T1000 (cell line): ENCODE results near the gene ABLIM1.

ENCODE experiments used
- DNase-seq: peaks from one replicate; lab custom pipeline; 2025; ENCODE audit warnings: mixed read lengths; lab: John Stamatoyannopoulos, UW

Gene ABLIM1

GRCh38 chr10:114581071-114581470, 77.0 kb downstream of the ABLIM1 start:
- DNase-seq: no peak

DNA sequence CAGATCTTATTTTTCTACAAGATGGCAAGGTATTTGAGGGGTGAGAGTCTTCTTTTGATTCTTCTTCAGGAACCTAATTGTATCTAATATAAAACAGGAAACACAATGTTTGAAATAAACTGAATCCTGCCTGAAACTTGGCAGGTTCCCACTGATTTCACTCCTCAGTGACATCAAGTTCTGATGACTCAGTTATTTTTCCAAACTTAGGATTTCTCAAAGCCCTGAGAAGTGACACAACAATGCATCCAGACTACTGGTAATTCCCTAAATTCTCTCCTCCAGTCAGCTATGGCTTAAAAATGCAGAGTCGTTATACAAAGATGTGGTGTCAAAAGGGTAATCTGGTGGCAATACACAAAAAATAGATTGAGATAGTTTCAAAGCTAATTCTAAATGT, 80.9 kb downstream of the ABLIM1 start:
- DNase-seq: no peak

- DNase-seq: no peak
Observed at GRCh38 chr10:114576716-114577115, 81.4 kb downstream of the ABLIM1 start.

- no peak for DNase-seq
Observed at GRCh38 chr10:114576132-114576487, 82.0 kb downstream of the ABLIM1 start.

- DNase-seq: no peak
Observed at GRCh38 chr10:114575417-114576131, 82.5 kb downstream of the ABLIM1 start.

- no peak for DNase-seq
Observed at GRCh38 chr10:114573330-114574045, 84.6 kb downstream of the ABLIM1 start.

- no peak for DNase-seq
Observed at GRCh38 chr10:114571316-114571999, 86.6 kb downstream of the ABLIM1 start.

DNA sequence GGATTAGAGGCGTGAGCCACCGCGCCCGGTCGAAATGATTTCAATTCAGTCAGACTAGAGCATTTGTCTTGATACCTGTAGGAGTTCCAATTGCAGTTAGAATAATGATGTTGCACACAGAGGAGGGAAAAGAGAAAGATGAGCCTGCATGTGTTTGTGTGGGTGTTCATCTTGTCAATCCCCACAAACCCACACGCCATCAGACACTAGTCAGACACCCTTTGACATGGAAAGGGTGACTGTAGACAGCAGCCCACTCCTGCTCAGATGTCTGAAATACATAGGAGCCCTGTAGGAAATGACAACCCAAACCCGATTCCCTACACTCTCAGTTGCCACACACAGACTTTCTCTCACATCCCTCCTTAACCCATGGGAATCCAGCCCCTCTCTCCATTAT, 92.0 kb downstream of the ABLIM1 start:
- no peak for DNase-seq

DNA sequence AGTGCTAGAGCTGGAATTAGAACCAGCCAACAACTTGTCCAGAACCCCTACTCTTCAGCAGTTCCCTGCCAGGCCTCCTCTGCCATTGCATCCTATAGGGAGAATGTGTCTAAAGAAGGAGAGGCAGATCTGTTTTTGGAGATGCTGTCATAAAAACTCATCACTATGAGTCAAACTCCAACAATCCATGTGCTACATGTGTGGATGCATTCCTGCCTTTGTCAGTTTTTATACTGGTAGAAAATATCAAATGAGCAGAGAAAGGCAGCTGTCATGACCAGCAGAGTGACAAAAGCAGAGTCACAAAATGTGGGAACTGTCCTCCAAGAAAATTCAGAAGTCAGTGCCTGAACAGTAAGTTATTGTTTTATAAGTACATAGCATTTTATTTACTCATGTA, 93.0 kb downstream of the ABLIM1 start:
- DNase-seq: no peak

DNA sequence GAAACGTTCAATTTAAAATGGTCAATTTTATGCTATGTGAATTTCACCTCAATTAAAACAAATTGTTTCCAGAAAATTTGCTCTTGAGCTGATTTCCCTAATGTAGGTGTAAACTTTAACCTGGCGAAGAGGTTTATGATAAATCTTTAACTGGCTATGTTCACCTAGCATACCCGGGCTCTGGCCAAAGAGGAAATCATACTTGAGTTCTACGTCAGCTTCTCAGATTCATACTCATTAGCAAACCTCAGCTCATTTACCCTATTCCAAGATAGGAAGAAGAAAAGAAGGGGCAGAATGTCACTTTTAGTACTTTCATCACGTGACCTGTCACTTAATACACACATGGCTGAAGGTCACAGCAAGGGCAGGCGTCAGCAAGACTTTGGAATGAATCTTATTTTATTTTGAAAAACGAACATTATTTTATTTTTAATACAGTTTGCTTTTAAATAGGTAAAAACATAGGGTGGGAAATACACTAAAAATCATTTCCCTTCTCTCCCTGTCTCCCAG, 97.0 kb downstream of the ABLIM1 start:
- DNase-seq: no peak

GRCh38 chr10:114560144-114560543, 97.9 kb downstream of the ABLIM1 start:
- DNase-seq: no peak

- DNase-seq: no peak
Observed at GRCh38 chr10:114559636-114560035, 98.4 kb downstream of the ABLIM1 start.

DNA sequence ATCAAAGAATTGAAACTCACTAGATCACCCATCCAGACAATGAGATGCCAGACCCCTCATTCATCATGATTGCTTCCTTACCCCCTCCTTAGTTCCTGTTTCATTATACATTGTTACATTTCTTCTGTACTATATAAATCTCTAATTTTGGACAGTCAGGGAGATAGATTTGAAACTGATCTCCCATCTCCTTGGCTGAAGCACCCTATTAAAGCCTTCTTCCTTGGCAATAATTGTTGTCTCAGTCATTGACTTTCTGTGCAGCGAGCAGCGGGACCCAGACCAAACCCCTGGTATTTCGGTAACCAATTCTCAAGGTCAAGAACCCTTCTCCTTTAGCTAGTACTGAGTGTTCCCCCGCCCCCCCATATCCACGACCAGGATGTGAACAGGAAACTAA, 100.2 kb downstream of the ABLIM1 start:
- DNase-seq: no peak

- no peak for DNase-seq
Observed at GRCh38 chr10:114556236-114557122, 101.6 kb downstream of the ABLIM1 start.

GRCh38 chr10:114553436-114553835, 104.6 kb downstream of the ABLIM1 start:
- no peak for DNase-seq

- DNase-seq: no peak
Observed at GRCh38 chr10:114552050-114552449, 106.0 kb downstream of the ABLIM1 start.

DNA sequence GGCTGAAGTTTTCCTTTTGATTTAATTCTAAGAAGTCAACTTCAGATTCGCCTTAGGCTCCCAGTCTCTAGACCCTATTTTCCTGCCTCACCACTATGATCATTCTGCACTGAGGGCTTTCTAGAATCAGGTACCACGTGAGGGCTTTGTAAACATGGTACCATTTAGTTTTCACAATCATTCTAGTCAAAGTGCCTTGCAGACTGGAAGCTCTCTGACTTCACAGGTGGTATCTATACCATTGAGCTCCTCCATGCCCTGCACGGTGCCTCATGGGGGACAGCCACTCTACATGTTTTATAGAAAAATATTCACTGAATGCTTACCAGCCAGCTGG, 106.5 kb downstream of the ABLIM1 start:
- no peak for DNase-seq

DNA sequence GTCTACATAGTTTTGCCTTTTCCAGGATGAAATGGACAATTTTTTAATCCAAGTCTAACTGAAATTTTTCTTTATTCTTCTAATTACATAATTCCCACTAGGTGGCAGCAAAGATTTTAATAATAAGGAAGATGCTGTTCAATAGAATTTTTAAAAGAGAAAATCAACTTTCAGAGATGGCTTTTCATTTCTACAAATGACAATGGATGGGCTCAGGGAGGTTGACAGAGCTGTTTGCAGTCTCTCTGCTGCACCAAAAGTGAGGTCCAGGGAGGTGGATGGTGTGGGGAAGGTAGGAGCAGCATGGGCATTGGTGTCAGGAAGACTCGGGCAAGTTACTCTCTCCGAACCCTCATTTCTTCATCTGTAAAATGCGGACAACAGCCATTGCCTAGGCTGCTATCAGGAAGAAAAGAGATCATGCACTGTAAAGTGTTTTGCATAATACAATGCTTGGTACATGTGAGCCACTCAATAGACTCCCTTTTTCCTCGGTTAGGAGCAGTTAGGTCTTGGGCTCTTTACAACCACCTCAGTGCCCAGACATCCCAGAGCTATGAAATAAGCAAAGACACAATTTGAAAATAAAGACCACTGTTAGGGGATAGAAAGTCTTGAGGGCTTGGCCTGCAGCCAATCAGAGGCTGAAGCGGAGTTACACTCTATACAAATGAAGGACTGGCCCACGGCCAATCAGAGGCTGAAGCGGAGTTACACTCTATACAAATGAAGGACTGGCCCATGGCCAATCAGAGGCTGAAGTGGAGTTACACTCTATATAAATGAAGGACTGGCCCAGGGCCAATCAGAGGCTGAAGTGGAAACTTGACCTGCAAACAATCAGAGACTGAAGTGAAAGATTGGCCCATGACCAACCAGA, 107.1 kb downstream of the ABLIM1 start:
- DNase-seq: no peak

- DNase-seq: no peak
Observed at GRCh38 chr10:114548662-114549061, 109.4 kb downstream of the ABLIM1 start.

- DNase-seq: no peak
Observed at GRCh38 chr10:114547514-114547913, 110.6 kb downstream of the ABLIM1 start.

DNA sequence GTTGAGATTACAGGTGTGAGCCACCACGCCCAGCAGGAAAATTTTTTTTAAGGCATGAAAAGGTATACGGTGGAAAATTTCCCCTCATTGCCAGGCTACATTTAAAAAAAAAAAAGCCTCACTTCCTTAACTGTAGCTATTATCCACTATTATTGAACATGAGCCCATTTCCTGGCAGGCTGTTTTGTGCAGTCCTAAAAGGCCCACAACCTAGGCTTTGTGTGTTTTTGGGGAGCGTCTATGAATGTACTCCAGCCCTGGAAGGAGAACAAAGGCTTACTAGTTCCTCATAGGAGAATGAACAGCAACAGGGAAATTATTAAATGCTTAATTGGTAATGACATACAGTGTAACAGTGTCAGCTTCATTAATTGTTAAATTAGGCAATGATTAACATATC, 111.0 kb downstream of the ABLIM1 start:
- DNase-seq: no peak
